HG02870 (cell line): Measurements from ENCODE around the gene TACC2.

Source experiments
- ATAC-seq: cut with Tn5 transposase; IDR thresholded peaks from one replicate; pipeline ENCODE4 v1.9.1; 2021; ENCODE audit warnings: mild to moderate bottlenecking, moderate library complexity; ENCODE audit not compliant: unreplicated experiment

Gene TACC2

GRCh38 chr10:122116331-122116730, 127.4 kb downstream of the TACC2 start:
- no peak for ATAC-seq

DNA sequence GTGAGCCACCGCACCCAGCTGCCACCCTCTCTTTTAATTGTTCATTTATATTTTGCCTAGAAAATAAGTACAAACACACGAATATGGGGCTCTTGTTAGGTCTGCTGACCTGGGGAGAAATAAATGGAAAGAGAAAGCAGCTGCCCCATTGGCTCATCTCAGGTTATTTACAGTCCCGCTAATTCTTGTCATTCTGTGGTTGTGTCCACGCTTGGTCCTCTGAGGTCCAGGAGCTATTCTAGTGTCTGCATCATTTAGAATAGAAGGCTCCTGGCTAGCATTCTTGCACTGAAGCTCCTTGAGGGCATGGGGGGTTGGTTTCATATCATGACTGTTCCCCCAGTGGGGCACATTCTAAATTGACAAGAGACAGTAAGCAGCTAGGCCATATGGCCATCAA, 128.5 kb downstream of the TACC2 start:
- no peak for ATAC-seq

DNA sequence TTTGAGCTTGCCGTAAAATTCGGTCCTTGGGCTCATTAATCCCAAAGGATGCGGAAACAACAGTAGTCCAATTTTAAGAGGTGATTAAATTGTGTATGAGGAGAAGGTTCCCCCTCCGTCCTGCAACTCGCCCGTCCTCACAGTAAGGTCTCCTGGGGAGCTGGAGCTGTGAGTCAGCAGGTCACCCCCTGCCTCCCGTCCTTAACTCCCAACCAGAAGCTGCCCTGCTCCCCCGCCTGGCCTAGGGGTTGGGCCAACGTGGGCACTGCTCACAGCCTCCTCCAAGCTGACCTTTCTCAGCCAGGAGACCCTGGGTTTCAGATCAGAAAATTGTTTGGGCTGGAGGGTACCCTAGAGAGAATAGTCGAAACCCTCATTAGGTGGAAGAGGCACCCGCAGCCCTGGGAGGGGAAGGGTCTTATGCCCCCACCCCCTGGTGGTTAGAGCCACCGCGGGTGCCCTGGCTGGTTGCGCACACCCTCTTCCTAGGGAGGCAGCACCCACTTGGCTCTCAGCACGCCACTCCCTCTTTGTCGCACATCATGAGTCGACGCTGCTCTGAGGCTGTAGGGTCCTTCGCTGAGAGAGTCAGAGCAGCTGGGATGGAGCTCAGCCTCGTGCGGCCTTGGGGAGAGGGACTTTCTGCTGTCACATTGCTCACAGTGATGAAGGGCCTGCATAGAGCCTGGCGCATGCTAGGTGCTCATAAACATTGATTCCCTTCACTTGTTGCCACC, 131.2 kb downstream of the TACC2 start:
- ATAC-seq: no peak

GRCh38 chr10:122121059-122121458, 132.1 kb downstream of the TACC2 start:
- no peak for ATAC-seq

DNA sequence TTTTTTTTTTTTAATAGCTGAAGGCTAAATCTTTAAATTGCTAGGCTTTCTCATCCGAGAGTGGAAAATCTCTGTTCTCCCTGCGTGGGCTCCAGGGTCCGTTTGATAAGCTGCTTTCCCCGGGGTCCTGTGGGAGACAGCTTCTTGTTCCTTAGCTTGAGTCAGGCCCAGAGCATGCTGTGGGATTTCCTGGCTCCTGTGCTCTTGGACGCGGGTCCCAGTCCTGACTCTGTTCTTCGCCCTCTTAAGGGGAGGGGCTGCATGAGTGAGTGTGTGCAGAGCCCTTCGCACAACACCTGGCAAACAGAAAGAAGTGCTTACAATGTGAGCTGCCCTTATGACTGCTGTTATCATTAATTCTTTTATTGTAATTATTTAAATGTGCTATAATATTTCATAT, 133.5 kb downstream of the TACC2 start:
- ATAC-seq: no peak

- no peak for ATAC-seq
Measured at GRCh38 chr10:122123186-122123585, 134.2 kb downstream of the TACC2 start.

GRCh38 chr10:122124342-122124741, 135.4 kb downstream of the TACC2 start:
- no peak for ATAC-seq

GRCh38 chr10:122124808-122125207, 135.8 kb downstream of the TACC2 start:
- no peak for ATAC-seq

GRCh38 chr10:122126763-122127659, 138.0 kb downstream of the TACC2 start:
- ATAC-seq: no peak

- ATAC-seq: no peak
Measured at GRCh38 chr10:122127943-122128342, 139.0 kb downstream of the TACC2 start.

DNA sequence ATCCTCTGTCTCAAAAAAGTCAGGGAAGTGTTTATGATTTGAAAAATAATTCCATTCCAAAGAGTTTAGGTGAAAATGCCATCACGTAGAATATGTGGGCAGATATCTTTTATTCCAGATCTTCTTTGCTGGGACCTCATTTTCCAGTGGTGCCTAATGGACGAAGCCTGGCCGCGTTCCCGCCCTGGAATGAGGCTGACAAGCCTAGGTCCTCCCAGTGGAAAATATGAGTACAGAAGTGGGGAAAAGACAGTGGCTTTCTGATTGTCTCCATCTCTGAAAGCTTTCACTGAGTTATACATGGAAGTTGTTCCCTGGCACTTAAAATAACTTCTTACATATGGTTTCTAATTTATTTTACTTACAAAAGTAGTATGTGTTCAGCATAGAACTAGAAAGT, 139.4 kb downstream of the TACC2 start:
- ATAC-seq: no peak

- ATAC-seq: no peak
Measured at GRCh38 chr10:122130474-122131110, 141.6 kb downstream of the TACC2 start.

- no peak for ATAC-seq
Measured at GRCh38 chr10:122132331-122132755, 143.4 kb downstream of the TACC2 start.

GRCh38 chr10:122132882-122133565, 144.1 kb downstream of the TACC2 start:
- ATAC-seq: no peak

DNA sequence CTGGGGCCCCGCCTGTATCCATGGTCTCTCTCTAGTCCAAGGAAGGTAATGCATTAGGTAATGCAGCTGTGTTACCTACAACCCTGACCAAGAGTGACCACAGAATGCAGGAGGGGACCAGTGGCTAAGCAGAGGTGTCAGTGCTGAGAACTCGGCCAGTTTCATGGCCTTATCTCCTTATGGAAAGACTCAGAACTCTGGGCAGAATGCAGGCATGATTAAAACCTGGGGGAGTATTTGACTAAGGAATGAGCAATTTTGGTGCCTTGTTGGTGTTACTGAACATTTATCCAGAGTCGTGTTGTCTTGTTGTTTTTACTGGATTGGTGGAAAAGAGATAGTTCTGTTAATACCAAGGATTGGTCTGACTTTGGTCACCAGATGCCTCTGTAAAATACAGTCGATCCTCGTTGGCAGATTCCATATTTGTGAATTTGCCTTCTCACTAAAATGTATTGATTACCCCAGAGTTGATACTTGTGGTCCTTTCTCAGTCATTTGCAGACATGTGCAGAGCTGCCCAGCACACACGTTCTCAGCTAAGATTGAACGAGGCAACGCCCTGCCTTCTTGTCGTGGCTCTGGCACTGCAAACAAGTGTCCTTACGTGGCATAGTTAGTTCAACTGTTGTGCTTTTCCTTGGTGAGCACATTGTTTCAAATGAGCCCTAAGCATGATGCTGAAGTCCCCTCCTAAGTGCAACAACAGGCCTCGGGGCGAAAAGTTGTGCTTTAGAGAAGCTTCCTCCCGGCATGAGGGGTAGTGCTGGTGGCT, 146.5 kb downstream of the TACC2 start:
- no peak for ATAC-seq

GRCh38 chr10:122138831-122139625, 150.1 kb downstream of the TACC2 start:
- no peak for ATAC-seq

GRCh38 chr10:122139627-122140170, 150.7 kb downstream of the TACC2 start:
- no peak for ATAC-seq

DNA sequence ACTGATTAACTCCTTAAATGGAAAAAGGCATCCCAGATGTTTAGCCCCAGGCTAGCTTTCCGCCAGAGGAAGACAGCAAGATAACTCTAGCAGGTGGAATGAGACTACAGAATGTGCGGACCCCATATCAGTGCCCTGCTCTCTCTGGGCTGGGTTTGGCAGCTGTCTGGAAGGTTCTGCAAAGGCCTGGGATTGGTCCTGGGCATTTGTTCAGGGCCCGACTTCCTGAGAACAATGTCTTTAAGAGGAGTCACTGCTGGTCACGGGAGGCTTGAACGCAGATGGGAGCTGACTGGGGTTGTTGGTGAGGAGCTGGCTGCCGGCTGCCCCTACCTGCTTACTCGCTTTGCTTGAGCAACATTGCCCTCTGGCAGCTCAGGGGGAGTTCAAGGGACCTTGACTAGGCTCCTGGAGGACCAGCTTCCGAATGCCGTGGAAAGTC, 151.5 kb downstream of the TACC2 start:
- ATAC-seq: no peak
